ENCODE data around the gene MADD.

DNA sequence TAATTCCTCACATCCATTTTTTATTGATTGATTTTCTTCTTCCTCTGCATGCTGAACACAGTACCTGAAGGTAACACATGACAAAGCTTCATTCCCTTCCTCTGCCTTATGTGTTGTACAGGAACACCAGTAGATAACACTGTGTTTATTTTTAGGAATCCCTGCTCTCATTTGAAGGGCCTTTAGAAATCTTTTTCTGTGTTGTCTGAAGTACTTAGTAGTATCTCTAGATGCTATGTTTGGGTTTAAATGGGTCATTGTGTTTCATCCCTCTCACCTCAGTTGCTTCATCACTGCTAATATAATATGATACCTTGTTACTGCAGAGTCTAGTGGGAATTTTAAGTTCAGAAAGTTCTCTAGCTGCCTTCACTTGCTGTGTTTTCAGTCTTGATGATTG lies 10.2 kb downstream of the MADD start:
- TF ChIP-seq, protein P1, sequence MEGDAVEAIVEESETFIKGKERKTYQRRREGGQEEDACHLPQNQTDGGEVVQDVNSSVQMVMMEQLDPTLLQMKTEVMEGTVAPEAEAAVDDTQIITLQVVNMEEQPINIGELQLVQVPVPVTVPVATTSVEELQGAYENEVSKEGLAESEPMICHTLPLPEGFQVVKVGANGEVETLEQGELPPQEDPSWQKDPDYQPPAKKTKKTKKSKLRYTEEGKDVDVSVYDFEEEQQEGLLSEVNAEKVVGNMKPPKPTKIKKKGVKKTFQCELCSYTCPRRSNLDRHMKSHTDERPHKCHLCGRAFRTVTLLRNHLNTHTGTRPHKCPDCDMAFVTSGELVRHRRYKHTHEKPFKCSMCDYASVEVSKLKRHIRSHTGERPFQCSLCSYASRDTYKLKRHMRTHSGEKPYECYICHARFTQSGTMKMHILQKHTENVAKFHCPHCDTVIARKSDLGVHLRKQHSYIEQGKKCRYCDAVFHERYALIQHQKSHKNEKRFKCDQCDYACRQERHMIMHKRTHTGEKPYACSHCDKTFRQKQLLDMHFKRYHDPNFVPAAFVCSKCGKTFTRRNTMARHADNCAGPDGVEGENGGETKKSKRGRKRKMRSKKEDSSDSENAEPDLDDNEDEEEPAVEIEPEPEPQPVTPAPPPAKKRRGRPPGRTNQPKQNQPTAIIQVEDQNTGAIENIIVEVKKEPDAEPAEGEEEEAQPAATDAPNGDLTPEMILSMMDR (IDR thresholded peaks at IDR 0.05; ENCODE audit: poor library complexity, severe bottlenecking) = no peak
- TF ChIP-seq EZH2 (IDR thresholded peaks at IDR 0.05; ENCODE audit: borderline replicate concordance, insufficient read depth, low read length, poor library complexity, severe bottlenecking) = no peak
